HepG2 (cell line): ENCODE data around the gene SLC23A2. TPM values are rescaled to one million over a fixed set of nuclear protein-coding genes. Genes with fewer than 3 reads are reported as not detected.

ENCODE experiments used
- GABPA ChIP-seq, 2 experiments: IDR thresholded peaks; 2 replicates each; pipeline ENCODE4 v1.6.1; 2011 to 2016; ENCODE audit warnings: low read depth in 2 of 2, low read length in 1 of 2, missing biosample characterization in 1 of 2, missing genetic modification characterization in 1 of 2
- HIC2 ChIP-seq: sonication (generic); formaldehyde crosslinking; IDR thresholded peaks from 2 replicates; pipeline ENCODE4 v1.9.0; 2022; ENCODE audit warnings: low read depth, missing genetic modification reagents
- IKZF1 ChIP-seq: fragments of 450-650 bp; IDR thresholded peaks from 2 replicates; pipeline ENCODE4 v1.7.1; 2016
- JUND ChIP-seq: sonication (generic); formaldehyde crosslinking; IDR thresholded peaks from 2 replicates; pipeline ENCODE4 v1.8.0; 2022; ENCODE audit warnings: mild to moderate bottlenecking, missing genetic modification reagents
- LRRFIP1 ChIP-seq: sonication (generic); formaldehyde crosslinking; conservative IDR thresholded peaks from 2 replicates; pipeline ENCODE4 v1.4.0; 2020; ENCODE audit warnings: missing genetic modification reagents
- NFAT5 ChIP-seq: sonication (generic); formaldehyde crosslinking; IDR thresholded peaks from 2 replicates; pipeline ENCODE4 v1.4.0; 2020; ENCODE audit warnings: missing genetic modification reagents
- NFKBIZ ChIP-seq: IDR thresholded peaks from 2 replicates; pipeline ENCODE4 v1.6.1; 2018; ENCODE audit warnings: missing genetic modification reagents, missing compliant biosample characterization
- RARA ChIP-seq: IDR thresholded peaks from 2 replicates; pipeline ENCODE4 v1.6.1; 2016; ENCODE audit warnings: missing genetic modification reagents, missing compliant biosample characterization
- SP1 ChIP-seq, 2 experiments: fragments of 450-650 bp in 1 of 2; sonication (generic) in 1 of 2; formaldehyde crosslinking in 1 of 2; IDR thresholded peaks; 2 replicates each; pipeline versions ENCODE4 v1.4.0 to v1.6.1; 2016 to 2020; ENCODE audit warnings: missing genetic modification reagents in 1 of 2
- SSRP1 ChIP-seq: IDR thresholded peaks from 2 replicates; pipeline ENCODE4 v1.6.1; 2016; ENCODE audit warnings: control low read depth
- TEAD3 ChIP-seq: optimal IDR thresholded peaks from 2 replicates; pipeline ENCODE3; 2016; ENCODE audit warnings: borderline replicate concordance
- ZNF253 ChIP-seq: sonication (generic); formaldehyde crosslinking; IDR thresholded peaks from 2 replicates; pipeline ENCODE4 v1.8.0; 2022; ENCODE audit warnings: mild to moderate bottlenecking, missing genetic modification reagents, borderline replicate concordance
- ZNF335 ChIP-seq: sonication (generic); formaldehyde crosslinking; IDR thresholded peaks from 2 replicates; pipeline ENCODE4 v1.4.0; 2020; ENCODE audit warnings: missing genetic modification reagents
- ZNF572 ChIP-seq: sonication (generic); formaldehyde crosslinking; IDR thresholded peaks from 2 replicates; pipeline ENCODE4 v1.5.1; 2020; ENCODE audit warnings: mild to moderate bottlenecking, missing genetic modification reagents
- polyA plus RNA-seq, 8 experiments: library from polyadenylated mRNA; depleted of rRNA in 3 of 8; stranded (reverse) in 7 of 8; unstranded in 1 of 8; fragments of >200 nt; fragmentation: Illumina TruSeq in 4 of 8; extraction: Trizol in 4 of 8; gene quantifications; 2 replicates each; pipeline versions ENCODE4 v1.2.1 to v1.2.3, GENCODE V29; 2011 to 2016; ENCODE audit warnings: low read depth in 4 of 8, missing spikeins in 1 of 8, mixed read lengths in 1 of 8; ENCODE audit not compliant: insufficient read depth in 1 of 8
- total RNA-seq, 5 experiments: library from RNA; depleted of rRNA; stranded (reverse); fragments of >200 nt; fragmentation: Illumina TruSeq; extraction: Trizol; gene quantifications; 2 replicates each; pipeline ENCODE4 v1.2.3, GENCODE V29; 2016; ENCODE audit warnings: low read depth in 1 of 5
- TF ChIP-seq, protein P1 (sequence below): sonication (generic); formaldehyde crosslinking; IDR thresholded peaks from 2 replicates; pipeline ENCODE4 v1.8.0; 2022; ENCODE audit warnings: missing genetic modification reagents, low read depth, mild to moderate bottlenecking, borderline replicate concordance
- TF ChIP-seq, protein P2 (sequence below): sonication (generic); formaldehyde crosslinking; IDR thresholded peaks from 2 replicates; pipeline ENCODE4 v1.4.0; 2020; ENCODE audit warnings: missing genetic modification reagents

Gene SLC23A2
- total and polyA plus RNA-seq, 2 of the 13 experiments (the other 11 are each of a cell fraction or from before 2014, with no cell fraction given): 42.2 to 51.2 TPM

DNA sequence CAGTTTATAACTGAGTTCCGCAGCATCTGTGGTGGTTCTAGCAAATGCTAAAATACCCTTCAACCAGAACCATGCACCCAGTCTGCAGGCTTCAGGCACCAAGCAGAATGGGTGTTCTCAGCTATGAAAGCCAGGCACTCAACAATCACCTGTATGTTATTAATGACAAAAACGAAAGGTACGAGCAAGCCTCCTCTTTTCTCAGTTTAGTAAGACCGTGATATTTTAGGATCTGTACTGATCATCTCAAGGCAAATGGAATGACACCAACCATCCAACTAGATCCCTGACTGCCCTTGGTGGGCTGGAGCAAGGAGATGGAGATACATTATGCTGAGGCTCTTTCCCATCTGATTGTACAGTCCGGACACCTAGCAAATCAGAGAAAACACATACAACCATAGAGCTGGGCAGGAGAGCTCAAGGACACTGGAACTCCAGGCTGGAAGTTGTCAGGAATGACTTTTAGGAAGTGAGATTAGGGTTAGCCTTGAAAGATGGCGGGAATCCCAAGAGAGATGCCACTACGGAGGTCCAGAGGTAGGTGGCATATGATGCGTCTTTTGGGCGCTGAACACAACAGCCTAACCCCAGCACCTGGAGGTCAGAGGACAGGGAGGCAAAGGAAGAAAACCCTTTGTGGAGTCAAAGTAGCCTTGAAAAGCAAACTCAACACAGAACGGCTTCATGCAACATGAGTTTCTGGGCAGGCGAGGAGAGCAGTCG lies 33.4 kb downstream of the SLC23A2 start (continued):
- TF ChIP-seq LRRFIP1 (CRISPR knock-in tag): no peak
- peak; percentile 4 for TF ChIP-seq TEAD3 (CRISPR knock-in tag)
- TF ChIP-seq ZNF572 (CRISPR knock-in tag): 0 out of 2 replicates have a peak, but pooled peaks have one; percentile 41
- peak; percentile 71 for TF ChIP-seq HIC2 (CRISPR knock-in tag)
- 0 out of 2 replicates have a peak, but pooled peaks have one; percentile 3 for TF ChIP-seq NFKBIZ
- no peak for TF ChIP-seq SP1 (IDR thresholded peaks at IDR 0.05)
- TF ChIP-seq SP1 (CRISPR knock-in tag; IDR thresholded peaks at IDR 0.05): no peak
- TF ChIP-seq, protein P1, sequence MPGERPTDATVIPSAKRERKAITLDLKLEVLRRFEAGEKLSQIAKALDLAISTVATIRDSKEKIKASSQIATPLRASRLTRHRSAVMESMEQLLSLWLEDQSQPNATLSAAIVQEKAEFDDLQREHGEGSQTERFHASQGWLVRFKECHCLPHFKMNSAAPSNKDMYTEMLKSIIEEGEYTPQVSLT (CRISPR knock-in tag): no peak
- TF ChIP-seq JUND: no peak
- TF ChIP-seq, protein P2, sequence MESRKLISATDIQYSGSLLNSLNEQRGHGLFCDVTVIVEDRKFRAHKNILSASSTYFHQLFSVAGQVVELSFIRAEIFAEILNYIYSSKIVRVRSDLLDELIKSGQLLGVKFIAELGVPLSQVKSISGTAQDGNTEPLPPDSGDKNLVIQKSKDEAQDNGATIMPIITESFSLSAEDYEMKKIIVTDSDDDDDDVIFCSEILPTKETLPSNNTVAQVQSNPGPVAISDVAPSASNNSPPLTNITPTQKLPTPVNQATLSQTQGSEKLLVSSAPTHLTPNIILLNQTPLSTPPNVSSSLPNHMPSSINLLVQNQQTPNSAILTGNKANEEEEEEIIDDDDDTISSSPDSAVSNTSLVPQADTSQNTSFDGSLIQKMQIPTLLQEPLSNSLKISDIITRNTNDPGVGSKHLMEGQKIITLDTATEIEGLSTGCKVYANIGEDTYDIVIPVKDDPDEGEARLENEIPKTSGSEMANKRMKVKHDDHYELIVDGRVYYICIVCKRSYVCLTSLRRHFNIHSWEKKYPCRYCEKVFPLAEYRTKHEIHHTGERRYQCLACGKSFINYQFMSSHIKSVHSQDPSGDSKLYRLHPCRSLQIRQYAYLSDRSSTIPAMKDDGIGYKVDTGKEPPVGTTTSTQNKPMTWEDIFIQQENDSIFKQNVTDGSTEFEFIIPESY (CRISPR knock-in tag): peak; percentile 90
- 0 out of 2 replicates have a peak, but pooled peaks have one; percentile 80 for TF ChIP-seq SSRP1
- TF ChIP-seq IKZF1: no peak
- TF ChIP-seq GABPA (IDR thresholded peaks at IDR 0.05; ENCODE audit: low read depth, low read length): no peak
- peak; percentile 14; the same call in 1 of the 2 replicates for TF ChIP-seq GABPA (CRISPR knock-in tag; IDR thresholded peaks at IDR 0.05; ENCODE audit: low read depth)
- TF ChIP-seq NFAT5 (CRISPR knock-in tag): no peak
- TF ChIP-seq ZNF335: 0 out of 2 replicates have a peak, but pooled peaks have one; percentile 3
- TF ChIP-seq ZNF253 (CRISPR knock-in tag): 0 out of 2 replicates have a peak, but pooled peaks have one; percentile 56
- TF ChIP-seq RARA: 0 out of 2 replicates have a peak, but pooled peaks have one; percentile 15
